ENCODE results near the gene A4GALT.

The A4GALT gene

DNA sequence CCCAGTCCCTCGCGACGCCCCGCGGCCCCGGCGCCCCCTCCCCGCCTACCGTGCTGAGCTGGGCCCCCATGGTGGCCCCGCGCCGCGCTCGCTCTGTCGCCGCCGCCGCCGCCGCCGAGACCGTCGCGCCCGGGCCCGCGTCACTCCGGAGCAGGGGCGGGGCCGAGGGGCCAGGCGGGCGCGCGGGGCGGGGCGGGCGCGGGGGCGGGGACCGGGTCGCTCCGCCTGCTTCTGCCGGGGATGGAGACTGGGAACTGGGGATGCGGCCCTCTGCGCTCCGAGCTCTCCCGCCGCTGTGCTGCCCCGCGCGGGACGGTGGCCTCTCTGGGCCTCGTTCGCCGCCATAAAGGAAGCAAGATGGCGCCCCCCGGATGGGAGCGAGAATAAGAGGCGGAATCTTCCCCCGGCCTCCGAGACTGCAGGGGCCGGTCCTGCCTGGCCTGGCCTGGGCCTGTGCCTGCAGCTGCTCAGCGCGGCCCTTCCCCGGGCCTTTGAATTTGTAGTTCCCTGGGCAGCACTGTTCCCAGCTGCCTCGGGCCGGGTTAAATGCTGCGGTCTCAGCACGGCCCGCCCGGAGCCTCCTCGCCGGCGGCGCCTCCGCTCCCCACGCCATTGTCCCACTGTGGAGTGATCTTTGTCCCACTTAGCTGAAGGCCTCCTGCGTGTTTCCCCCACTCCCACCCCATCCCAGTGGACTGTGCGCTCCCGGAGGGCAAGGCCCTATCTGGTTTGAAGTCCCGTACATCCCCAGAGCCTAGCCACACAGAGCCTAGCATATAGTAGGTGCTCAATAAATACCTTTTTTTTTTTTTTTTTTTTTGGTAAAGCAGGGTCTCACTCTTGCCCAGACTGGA lies 71.2 kb downstream of the A4GALT start, which contains the start of gene CYB5R3:
CYB5R3 (minus strand) TSS at position 147 of the 854 bp plus-strand sequence; CDS start at position 70, 77 bp downstream.
- DNase-seq (ENCODE audit: low spot score), result peak; percentile 84

DNA sequence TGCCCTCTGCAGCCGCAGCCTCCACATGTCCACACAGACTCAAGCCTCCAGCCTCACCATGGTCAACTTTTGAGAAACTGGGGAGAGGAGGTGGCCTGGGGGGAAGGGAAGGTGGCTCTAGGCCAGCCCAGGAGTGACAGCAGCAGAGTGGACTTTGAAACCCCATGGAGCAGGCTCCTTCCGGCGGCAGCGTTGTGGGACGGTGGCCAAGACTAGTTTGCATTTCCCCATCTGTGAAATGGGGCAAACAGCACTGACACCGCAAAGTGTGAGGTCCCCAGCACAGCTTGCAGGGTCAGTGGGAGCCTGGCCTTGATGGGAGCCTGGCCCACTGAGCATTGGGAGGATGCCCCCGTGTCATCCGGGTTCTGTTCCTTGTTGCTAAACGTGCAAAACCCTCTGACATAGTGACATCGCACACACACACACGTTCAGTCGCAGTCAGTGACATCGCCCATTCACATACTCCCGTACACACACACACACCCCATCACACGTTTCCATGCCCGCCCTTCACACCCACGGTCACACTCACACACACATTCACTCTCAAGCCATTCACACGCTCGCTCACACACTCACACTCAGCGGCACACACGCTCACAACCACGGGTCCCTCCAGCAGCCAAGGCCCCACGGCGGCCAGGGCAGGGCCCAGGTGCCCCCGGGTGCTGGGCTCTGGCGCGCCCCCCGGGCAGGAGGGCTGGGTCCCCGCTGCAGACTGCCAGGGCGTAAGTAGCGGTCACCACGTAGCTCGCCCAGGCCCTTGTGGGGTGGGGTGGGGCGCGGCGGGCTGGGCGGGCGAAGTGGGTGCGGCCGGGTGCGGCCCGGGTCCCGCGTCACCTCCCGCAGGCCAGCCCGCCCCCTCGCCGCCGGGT lies 72.1 kb downstream of the A4GALT start:
- DNase-seq (ENCODE audit: low spot score), result no peak

DNA sequence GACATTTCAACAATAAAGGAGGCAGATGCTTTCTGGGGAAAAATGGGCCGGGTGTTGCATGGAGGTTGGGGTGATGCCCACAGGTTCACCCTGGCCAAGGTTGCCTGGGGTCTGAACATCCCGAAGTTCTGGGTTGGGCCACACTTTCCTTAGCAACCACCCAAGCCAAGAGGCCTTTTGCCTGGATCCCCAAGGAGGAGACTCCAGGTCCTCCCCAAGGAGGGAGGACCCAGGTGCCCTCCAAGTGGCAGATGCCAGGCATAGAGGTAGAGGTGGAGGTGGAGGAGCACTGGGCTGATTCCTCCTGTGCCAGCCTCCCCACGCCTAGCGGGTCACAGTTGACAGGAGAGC lies 72.7 kb downstream of the A4GALT start:
- no peak for DNase-seq (ENCODE audit: low spot score)

DNA sequence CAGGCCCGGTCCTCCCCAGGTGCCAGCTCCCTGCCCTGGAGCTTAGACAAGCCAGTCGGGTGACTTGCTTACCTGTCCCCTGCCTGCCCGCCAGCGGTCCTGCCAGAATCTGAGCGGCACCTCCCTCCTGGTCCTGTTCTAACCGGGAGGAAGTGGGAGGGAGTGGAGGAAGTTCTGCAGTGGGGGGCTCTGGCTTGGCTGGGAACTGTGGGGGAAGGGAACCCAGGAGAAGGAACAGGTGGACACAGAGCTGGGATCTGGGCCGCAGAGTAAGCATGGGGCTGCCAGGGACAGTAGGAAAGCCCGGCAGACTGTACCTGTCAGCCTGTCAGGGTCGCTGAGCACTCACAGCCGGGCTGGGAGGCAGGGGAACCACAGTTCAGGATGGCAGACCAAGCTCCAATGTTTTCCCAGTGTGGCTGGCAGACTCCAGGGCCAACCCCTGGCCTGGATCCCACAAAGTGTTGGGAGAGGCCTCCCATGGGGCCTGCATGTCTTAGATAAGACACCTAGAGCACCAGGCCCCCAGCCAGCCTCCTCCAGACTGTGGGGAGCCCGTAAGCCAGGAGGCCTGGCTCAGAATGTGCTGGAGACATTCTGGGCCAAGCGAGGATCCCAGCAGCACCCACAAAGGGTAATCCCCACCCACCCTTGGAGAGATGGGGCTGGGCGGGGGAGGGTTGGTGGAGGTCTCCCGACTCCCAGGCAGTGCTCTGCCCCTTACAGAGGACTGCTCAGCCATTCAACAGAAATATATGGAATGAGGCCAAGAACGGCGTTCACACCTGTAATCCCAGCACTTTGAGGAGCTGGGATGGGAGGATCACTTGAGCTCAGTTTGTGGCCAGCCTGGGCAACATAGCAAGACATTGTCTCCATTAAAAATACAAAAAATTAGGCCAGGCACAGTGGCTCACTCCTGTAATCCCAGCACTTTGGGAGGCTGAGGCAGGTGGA lies 73.8 kb downstream of the A4GALT start:
- DNase-seq (ENCODE audit: low spot score), result no peak

DNA sequence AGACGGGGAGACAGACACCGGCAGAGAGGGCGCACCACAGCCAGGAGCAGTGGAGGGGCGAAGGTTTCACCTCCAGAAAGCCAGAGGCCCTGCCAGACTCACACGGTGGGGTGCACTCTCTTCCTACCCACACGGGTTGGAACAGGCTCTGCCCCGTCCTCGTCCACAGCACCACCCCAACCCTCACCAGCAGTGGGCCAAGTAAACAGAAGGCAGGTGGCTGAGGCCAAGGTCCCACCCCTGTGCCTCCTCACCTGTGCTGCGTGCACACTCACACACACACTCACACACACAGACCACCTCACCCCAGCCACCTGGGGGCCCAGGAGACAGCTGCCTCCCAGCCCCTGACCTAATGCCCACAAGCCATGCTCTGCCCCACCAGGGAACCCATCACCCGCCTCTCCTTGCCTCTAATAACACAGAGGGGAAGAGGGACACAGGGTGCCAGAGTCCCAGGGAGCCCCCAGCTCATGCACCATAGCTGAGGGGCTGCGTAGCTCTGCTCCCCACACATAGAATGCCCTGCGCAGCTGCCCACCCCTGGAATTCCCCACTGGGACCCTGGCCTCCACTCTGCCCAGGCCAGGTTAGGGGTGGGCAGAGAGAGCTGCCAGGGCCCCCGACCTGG lies 74.6 kb downstream of the A4GALT start:
- no peak for DNase-seq (ENCODE audit: low spot score)

DNA sequence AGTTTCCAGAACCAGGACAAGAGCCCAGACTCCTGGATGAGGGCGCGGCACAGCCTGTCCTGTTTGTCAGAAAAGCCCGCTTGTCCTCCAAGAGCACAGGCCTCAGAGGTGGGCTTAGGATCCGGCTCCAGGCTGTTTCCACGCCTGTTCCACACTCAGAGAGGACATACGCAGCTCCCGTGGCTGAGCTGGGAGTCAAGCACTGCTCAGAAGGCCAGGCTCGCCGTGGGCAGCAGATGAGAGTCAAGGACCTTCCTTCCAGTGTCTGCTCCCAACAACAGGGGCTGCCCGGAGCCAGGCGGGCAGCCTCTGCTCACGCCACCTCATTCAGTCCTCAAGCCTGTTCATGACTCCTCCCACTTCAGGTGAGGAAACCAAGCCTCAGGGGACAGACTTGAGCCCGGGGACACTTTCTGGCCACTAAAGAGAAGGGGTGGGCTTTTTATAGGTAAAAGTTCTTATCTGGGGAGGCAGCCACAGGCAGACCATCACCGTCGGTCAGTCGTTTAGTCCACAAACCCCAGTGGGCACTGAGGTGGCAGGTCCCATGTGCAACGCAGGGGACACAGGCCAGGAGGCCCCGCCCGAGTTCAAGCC lies 75.2 kb downstream of the A4GALT start:
- no peak for DNase-seq (ENCODE audit: low spot score)

DNA sequence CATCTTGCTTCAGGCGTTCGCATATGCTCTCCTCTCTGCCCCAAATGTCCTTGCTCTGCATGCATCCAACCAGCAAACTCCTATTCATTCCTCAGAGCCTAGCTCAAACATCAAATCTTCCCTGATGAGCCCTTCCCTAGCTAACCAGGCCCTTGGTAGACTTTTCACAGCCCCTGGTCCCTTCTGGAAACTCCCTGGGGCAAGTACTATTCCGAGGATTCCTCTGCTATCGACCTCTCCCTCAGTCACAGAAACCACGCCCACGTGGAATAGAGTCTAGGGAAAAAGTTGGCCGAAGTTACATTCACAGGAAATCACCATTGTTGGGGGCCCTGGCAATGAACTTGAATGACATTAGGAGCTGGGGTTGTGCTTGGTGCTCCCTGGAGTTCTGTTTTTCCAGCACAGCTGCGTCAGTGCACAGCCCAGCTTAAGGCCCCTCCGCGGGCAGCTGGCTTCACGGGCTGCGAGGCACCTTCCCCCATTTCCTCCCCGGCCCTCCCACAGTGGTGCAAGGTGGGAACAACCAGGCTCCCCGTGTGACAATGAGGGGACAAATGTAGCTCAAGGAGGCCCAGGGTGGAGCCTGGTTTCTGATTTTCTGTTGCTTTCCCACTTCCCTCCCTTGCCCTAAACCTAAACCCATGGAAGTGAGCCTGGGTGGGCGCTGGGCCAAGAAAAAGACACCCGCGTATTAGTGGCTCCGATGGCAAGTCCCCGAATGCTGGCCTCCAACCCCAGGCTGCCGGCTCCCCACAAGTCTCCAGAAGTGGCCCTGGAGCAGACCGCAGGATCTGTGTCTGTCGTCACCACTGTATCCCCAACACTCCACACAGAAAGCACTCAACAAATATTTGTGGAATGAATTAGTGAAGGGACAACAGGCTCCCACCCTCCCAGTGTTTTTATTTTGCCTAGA lies 76.0 kb downstream of the A4GALT start:
- no peak for DNase-seq (ENCODE audit: low spot score)

DNA sequence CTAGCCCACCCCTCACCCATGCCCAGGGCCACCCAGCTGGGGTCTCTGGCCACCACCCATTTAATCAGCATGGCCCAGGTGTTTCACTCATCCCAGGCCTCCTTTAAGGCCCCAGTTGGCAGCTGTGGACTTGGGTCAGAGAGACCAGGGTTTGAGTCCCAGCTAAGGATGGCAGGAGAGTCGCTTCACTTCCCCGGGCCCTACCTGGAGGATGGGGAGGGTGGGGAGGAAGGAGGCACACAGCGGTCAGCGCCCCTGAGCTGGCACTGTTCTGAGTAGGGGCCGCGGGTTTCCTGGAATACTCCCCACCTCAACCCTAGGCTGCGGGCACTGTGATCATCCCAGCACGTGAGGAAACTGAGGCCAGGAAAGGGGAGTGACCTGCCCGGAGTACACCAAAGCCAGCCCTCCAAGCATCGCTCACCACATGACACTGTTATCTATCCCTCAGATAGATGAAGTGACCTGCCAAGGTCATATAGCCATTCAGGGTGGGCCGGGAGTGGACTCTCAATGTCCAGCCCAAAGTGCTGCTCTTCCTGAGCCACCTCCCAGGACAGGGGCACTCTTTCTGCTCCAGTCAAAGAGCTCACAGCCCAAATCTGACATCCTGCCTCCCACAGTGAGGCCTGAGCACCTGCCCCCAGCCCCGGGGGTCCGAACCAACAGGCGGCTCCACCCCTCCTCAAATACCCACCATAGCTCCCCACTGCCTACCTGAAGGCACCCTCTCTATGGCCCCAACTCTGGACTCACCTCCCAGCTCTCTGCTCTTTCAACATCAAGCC lies 76.8 kb downstream of the A4GALT start:
- no peak for DNase-seq (ENCODE audit: low spot score)

DNA sequence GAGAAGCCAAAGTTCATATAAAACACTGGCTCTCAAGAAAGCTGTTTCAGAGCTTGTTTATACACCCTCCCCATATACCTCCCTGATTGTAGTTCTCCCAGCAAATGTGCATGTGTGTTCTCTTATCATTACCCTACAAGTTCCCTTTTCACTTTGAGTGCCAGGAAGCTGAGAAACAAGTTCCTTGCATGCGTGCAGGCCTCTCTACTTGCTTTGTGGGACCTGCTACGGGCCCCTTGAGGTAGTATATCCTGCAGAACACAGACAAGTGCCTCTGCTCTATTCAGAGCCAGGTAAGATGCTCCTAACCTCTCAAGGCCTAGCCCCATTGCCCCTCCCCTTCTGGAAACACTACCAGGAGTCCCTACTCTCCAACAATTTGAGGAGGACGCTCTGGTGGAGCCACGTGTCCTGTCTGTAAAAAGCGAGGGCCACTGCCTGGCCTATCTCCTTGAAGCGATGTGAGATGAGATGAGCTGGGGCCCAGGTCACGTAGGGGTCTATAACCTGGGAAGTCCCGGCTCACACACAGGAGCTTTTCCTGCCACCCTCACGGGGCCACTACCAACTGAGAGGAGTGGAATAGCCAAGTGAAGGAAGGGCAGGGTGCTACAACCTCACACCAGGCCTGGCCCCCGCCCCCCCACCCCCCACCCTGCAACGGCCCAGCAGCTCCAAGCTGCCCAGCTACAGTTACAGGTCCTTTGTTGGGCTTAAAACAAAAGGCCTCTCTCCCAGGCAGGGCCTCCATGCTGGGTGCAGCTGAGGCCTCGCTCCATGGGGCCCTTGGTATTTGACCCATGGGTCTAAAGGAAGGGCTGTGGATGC lies 77.7 kb downstream of the A4GALT start:
- no peak for DNase-seq (ENCODE audit: low spot score)

Small RNAs within 50 kb of the gene (small RNA-seq; reads per million reads assigned to genes)
- 0 reads per million in 2 experiments for gene RF00019
